Measurements from ENCODE around the gene TREX2.
"Not testable (repeated sequence)": the region's sequence is repeated elsewhere in the genome, so short reads cannot be mapped to it uniquely, and the experiment has no call there.

Gene TREX2

DNA sequence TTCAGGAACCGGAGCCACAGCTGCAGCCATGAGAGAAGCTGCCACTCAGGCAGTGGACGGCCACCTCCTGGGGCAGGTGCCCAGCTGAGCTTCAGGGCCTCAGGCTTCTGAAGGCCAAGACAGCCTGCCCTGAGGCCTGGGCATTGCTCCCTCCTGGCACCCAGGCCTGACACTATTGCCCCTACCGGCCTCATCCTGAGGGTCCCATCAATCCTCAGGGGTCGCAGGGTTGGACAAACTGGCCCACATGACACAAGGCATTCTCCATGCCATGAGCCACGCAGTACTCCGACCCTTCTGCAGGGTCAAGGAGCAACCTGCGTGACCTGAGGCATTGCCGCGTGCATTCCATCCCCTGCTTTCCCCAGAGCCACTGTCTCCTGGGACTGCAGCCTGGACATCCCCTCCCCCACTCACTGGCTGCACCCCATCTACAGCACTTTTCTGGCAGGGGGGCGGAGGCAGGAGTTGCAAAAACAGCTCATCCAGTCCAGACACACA lies 37.6 kb downstream of the TREX2 start:
- no peak for DNase-seq (ENCODE audit: low spot score)

DNA sequence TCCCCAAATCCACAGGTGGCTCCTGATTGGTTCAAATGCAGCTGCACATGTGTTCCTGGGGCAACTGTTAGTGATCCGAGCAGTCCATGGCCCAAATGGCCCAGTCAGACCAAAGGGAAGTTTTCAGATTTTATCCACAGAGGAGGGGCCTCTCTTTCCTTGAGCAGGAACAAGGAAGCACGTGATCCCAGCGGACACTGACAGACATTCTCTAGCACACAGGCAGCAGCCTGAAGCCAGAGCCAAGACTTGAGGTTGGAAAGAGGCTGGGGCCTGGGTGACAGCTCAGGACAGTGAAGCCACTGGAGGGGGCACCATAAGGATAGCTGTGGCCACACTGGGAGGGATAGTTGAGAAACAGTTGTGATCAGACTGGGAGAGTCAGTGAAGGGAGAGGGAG lies 38.1 kb downstream of the TREX2 start:
- no peak for DNase-seq (ENCODE audit: low spot score)

DNA sequence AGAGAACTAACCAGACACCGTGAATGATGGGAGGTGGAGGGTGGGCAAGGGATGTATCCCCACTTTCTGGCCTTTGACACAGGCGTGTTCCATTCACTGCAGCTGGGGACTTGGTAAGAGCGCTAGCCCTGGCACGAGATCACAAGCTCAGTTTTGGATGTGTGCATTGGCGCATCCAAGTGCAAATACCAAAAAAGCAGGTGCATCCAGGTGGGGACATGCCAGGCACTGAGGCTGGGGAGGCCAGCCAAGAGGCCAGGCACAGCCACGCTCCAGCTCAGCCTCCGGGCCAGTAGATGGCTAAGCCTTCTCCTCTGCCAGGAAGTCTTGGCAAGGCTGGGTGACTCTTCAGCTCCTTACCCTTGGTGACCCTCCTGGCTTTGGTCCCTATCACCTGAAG lies 39.0 kb downstream of the TREX2 start:
- DNase-seq (ENCODE audit: low spot score) = no peak

DNA sequence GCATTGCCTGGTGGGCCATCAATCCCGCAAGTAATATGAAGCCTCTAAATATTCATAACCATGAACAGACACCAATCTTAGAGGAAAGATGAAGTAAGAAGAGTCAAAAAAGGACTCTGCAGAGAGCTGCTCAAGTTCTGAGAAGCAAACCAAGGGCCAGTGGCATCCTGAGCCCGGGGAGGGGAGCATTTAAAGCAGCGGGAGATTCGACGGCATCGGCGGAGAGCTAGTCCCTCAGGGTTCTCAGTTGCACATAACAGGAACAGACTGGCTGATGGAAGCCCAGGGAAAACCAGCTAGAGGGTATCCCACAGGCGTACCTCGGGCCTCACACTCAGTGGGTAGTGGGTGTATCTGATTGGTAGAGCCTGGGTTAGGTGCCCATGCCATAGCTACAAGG lies 39.8 kb downstream of the TREX2 start:
- DNase-seq (ENCODE audit: low spot score) = no peak

DNA sequence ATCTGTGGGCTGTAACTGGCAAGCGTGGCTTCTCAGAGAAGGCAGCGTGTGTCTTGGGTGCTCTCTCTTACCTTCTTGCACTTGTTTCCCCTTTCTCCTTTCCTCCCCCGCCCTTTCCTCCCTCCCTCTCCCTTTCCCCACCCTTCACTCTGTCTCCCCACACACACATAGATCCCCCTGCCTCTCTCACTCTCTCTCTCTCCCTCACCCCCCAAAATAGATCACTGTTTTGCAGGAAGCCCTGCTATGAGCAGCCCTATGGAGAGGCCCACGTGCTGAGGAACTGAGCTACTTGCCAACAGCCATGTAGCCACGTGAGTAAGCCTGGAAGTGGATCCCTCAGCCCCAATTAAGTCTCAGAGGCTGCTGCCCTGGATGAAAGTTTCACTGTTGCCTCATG lies 40.4 kb downstream of the TREX2 start:
- no peak for DNase-seq (ENCODE audit: low spot score)

DNA sequence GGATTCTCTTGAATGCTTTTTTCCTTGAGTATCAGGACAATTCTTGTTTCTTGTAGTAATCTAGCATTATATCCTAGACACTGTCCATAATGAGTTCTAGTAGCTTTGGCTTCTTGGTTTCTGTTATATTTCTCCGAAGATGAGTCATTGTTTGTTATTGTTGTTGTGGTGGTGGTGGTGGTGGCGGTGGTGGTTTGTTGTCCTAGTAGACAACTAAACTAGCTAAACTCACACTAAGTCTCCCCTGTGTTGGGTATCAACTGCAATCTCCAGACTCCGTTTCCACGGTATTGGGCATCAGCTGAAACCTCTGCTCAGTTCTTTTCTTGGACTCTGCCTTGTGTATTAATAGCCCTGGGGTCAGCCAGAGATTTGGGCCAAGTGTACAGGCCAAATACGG lies 41.5 kb downstream of the TREX2 start:
- DNase-seq (ENCODE audit: low spot score) = not testable (repeated sequence)

DNA sequence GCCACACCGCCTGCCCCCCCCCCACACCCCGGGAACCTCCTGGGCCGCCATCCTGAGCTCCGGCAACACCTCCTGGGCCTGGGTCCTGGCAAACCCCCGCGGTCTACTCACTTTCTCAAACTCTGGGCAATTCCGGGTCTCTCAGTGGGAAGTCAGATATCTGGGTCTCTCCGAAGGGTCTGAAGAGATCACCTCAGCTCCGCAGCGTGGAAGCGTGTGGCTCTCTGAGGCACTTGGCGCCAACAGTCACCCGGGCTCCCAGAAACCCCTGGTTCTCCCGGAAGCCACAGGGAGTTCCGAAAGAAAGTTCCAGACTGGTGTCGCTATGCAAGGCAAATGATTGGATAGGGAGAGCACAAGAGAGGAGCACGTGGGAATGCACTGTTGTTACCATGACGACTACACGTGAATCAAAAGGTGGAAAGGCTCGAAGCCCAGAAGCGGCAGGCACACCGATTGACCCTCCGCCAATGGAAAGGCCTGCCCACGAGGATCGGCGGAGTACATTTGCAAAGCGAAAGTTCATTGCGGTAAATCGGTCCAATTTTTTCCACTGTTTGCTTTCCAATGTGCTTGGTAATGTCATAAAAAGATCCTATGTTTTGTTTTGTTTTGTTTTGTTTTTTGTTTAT lies 44.6 kb downstream of the TREX2 start, which contains the start of gene PNMA6E:
TSS of gene PNMA6E (minus strand) at position 218 of the 632 bp plus-strand sequence. CDS start 2,501 bp downstream, outside the sequence.
- DNase-seq (ENCODE audit: low spot score) = no peak

DNA sequence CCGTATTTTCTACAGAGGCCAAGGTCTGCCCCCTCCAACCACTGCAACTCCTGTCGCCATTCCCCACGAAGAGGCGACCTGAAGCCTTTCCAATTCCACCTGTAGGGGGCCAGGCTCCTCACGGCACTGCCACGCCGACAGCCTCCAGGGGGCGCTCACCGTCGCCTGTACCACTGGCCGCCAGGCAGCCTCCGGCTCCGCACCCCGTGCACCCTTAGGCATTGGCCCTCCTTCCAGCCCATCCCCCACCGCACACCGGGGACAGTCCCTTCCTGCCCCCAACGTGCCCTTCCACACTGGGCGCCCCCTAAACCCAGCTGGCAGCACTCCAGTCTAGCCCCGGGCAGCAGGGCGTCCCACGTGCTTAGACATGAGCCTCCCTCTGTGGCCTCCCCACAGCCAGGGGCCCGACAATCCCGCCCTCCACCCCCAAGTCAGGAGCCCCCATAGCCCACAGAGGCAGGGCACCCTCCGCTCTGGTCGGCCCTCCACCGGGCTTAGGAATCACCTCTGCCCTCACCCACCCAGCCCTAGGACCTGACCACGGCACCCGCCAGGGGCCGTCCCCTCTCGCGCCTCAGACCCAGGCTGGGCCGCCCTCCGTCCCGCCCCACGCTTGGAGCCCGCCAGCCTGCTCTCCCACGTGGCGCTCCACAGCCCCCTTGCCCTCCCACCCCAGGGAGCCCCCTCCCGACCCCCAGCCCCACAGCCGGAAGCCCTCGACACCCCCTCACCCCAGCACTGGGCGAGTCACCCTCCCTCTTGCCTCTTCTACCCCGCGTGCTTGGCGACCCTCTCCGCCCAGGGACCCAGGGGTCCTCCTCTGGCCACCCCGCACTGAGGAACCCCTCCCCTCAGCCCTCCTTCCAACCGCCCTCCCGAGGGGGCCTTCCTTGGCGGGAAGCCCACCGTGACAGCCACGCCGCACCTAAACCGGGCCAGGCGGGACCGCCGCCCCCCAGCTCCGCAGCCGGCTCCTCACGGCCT lies 45.4 kb downstream of the TREX2 start:
- no peak for DNase-seq (ENCODE audit: low spot score)

DNA sequence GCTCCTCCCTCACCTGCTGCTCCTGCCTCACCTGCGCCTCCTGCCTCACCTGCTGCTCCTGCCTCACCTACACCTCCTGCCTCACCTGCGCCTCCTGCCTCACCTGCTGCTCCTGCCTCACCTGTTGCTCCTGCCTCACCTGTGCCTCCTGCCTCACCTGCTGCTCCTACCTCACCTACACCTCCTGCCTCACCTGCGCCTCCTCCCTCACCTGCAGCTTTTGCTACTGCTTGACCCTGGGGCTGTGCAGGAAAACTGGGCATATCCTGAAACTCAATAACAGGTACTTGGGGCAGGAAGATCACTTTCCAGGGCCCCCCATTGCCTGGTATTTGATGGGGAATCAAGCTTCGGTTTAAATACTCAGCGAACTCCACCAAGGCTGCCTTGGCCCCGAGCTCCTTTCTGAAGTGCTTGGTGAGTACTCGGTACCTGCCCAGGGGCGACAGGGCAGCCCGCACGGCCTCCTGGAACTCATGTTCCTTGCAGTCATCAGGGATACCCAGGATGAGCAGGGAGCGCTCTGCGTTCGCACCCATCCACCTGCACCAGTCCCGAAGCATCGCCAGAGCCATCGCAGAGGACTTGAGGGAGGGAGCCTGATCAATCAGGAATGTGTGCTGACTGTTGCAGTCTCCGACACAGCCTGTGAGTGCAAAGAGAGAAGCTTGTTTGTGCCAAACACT lies 47.4 kb downstream of the TREX2 start:
- no peak for DNase-seq (ENCODE audit: low spot score)

DNA sequence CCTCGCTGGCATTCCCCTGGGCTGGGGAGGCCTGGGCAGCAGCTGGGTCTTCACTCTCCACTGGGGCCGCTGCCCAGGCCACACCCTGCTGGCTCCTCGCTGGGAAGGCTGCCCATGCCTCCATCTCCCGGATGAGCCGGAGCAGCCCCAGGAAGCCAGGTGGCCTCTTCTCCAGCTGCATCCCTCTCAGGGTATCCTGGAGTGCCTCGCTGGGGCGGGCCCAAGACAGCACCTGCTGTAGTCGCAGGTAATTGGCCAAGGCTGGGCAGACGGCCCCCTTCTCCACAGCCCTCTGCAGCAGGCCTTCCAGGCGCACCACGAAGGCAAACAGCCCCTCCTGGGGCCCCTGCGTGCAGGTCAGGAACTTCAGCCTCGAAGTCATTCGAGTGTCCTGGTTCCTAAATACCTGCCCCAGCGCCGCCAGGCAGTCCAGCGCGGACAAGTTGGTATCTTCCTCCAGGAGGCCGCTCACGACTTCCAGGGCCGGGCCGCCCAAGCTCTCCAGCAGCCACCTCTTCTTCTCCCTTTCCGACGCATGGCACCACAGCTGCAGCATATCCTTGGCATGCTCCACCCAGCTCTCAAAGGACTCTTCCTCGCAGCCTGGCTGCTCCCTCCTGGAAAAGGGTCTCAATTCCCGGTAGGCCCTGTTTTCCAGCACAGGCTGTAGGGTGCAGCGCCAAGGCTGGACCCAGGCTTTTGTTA lies 48.4 kb downstream of the TREX2 start:
- DNase-seq (ENCODE audit: low spot score) = no peak

DNA sequence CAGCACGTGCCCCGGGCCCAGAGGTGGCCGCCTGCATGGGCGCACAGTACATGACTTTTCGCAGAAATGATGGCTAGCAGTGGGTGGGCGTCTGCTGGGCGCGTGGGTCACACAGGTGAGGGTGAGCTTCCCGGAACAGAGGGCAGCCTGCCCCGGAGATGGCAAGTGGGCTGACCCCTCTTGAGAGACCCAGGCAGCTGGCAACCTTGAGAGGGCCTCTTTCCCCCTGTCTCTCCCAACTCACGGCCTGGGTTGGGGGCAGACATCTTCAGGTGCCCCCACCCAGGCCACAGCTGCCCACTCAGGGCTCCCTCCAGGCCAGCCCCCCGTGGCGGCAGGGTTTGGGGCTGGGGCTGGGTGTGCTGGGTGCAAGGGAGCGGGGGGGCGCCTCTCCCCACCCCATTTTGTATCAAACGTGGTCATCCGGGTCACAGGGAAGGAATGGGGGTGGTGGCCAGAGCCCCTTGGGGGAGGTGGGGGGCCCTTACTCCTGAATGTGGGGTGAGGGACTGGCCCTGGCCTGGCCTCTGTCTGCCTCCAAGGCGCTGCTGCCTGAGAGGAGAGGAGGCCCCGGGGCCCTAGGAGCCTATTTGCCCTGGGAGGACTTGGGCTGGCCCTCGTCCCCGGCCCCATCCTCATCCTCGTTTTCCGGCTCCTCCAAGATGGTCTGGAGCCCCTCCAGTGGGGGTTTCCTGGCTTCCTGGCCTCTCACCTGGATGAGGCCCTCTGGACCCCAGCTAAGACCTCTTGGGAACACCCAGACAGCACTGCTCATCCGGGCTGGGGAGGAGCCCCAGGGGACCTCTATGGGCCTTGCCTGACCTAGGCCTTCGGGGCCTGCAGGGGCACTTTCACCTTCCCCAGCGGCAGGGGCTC lies 49.3 kb downstream of the TREX2 start:
- no peak for DNase-seq (ENCODE audit: low spot score)

DNA sequence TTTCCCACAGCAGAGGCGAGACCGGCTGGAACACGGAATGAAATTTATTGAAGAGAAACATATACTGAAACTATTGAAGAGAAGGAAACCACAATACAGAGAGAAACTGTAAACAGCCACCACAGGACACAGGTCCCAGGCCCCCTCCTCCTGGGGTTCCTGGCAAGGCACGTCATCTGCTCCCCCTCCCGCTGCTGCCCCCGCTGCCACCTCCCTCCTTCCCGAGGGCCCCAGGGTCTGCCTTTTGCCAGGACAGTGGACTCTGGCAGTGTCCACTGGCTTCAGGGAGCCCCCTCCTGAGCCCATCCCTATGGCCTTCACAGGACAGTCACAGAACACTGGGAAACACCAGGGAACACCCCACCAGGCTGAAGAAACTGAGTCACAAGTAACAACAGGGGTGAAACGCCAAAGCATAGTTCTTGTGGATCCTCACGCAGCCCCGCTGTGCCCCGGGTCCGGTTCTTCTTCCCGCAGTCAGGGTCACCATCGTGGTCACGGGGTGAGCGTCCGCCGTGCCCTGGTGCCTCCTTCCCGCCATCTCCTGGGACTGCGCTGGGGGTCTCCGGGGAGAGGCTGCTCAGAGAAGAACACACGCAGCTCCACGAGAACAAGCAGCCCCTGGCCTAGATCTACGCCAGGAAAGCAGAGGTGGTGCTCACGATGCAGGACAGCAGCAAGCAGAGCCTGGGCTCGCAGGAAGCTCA lies 50.1 kb downstream of the TREX2 start:
- DNase-seq (ENCODE audit: low spot score) = no peak

DNA sequence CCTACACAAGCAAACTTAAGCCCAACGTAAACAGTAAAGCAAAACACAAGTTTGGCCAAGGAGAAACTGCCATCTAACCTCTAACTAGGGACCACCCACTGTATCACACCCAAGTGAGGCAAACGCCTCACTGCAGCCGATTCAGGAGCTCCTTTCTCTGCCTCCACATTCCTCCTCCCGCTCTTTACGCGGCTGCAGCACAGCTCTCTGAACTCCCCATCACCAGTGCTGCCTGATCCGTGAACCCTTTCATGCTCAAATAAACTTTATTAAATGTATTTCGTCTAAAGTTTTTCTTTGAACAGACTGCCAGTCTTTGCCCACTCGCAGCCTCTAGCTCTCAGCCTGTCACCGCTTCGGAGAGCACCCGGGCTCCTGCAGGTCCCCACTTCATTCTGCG lies 51.2 kb downstream of the TREX2 start:
- no peak for DNase-seq (ENCODE audit: low spot score)

Measured in Ammon's horn (tissue), 1 donor.